HepG2 (cell line): Measurements from ENCODE around the gene UBE2J1. TPM values are rescaled to one million over a fixed set of nuclear protein-coding genes. Genes with fewer than 3 reads are reported as not detected.

Experiments used
- AGO1 ChIP-seq: fragments of 200-400 bp; formaldehyde crosslinking; IDR thresholded peaks from 2 replicates; pipeline ENCODE4 v1.6.1; 2017; ENCODE audit warnings: mild to moderate bottlenecking, low read depth, low read length, moderate library complexity; ENCODE audit not compliant: poor library complexity, severe bottlenecking
- ARID4A ChIP-seq: sonication (generic); formaldehyde crosslinking; IDR thresholded peaks from 2 replicates; pipeline ENCODE4 v1.5.0; 2020; ENCODE audit warnings: mild to moderate bottlenecking, missing genetic modification reagents, borderline replicate concordance
- ARNT2 ChIP-seq: sonication (generic); formaldehyde crosslinking; IDR thresholded peaks from 2 replicates; pipeline ENCODE4 v1.8.0; 2022; ENCODE audit warnings: mild to moderate bottlenecking, low read depth, missing genetic modification reagents, moderate library complexity
- ATM ChIP-seq: fragments of 450-650 bp; IDR thresholded peaks from 2 replicates; pipeline ENCODE4 v1.7.1; 2017; ENCODE audit warnings: mild to moderate bottlenecking, borderline replicate concordance
- BRD4 ChIP-seq: sonication (generic); formaldehyde crosslinking; IDR thresholded peaks from 2 replicates; pipeline ENCODE4 v1.4.0; 2020; ENCODE audit warnings: missing genetic modification reagents
- CEBPG ChIP-seq: IDR thresholded peaks from 2 replicates; pipeline ENCODE4 v1.6.1; 2016
- EP300 ChIP-seq, 3 experiments: sonication (generic) in 1 of 3; formaldehyde crosslinking in 1 of 3; IDR thresholded peaks; 2 replicates each; pipeline versions ENCODE4 v1.5.1 to v1.6.1; 2011 to 2020; ENCODE audit warnings: low read depth in 2 of 3, low read length in 2 of 3, borderline replicate concordance in 1 of 3, improper control_type of control experiment in 1 of 3, mild to moderate bottlenecking in 1 of 3, missing genetic modification reagents in 1 of 3, moderate library complexity in 1 of 3
- ETV6 ChIP-seq: sonication (generic); formaldehyde crosslinking; conservative IDR thresholded peaks from 2 replicates; pipeline ENCODE4 v1.4.0; 2020; ENCODE audit warnings: missing genetic modification reagents
- FOXP1 ChIP-seq, 2 experiments: fragments of 450-650 bp in 1 of 2; IDR thresholded peaks; 2 replicates each; pipeline ENCODE4 v1.6.1; 2017 to 2018; ENCODE audit warnings: antibody characterized with exemption in 1 of 2
- HOXA3 ChIP-seq: sonication (generic); formaldehyde crosslinking; IDR thresholded peaks from 2 replicates; pipeline ENCODE4 v1.5.0; 2020; ENCODE audit warnings: missing genetic modification reagents
- NONO ChIP-seq, 2 experiments: fragments of 450-650 bp in 1 of 2; sonication (generic) in 1 of 2; formaldehyde crosslinking in 1 of 2; IDR thresholded peaks in 1 of 2; conservative IDR thresholded peaks in 1 of 2; 2 replicates each; pipeline versions ENCODE4 v1.6.1 to v1.8.0; 2017 to 2022; ENCODE audit warnings: mild to moderate bottlenecking in 1 of 2, missing genetic modification reagents in 1 of 2, moderate library complexity in 1 of 2
- NRL ChIP-seq: sonication (generic); formaldehyde crosslinking; IDR thresholded peaks from 2 replicates; pipeline ENCODE4 v1.5.0; 2020; ENCODE audit warnings: missing genetic modification reagents, mild to moderate bottlenecking, moderate library complexity, borderline replicate concordance
- PHF20 ChIP-seq: sonication (generic); formaldehyde crosslinking; IDR thresholded peaks from 2 replicates; pipeline ENCODE4 v1.5.0; 2020; ENCODE audit warnings: mild to moderate bottlenecking, missing genetic modification reagents
- RXRB ChIP-seq: IDR thresholded peaks from 2 replicates; pipeline ENCODE4 v1.6.1; 2016; ENCODE audit warnings: borderline replicate concordance, missing genetic modification reagents, missing compliant biosample characterization
- SOX13 ChIP-seq, 3 experiments: fragments of 450-650 bp in 1 of 3; sonication (generic) in 1 of 3; formaldehyde crosslinking in 1 of 3; IDR thresholded peaks in 2 of 3; conservative IDR thresholded peaks in 1 of 3; 2 replicates each; pipeline versions ENCODE4 v1.5.0 to v1.6.1; 2016 to 2020; ENCODE audit warnings: antibody characterized with exemption in 1 of 3, mild to moderate bottlenecking in 1 of 3, missing compliant biosample characterization in 1 of 3, missing genetic modification reagents in 1 of 3, moderate library complexity in 1 of 3
- TMF1 ChIP-seq: sonication (generic); formaldehyde crosslinking; IDR thresholded peaks from 2 replicates; pipeline ENCODE4 v1.8.1; 2022; ENCODE audit warnings: low read depth, missing genetic modification reagents
- ZNF292 ChIP-seq: sonication (generic); formaldehyde crosslinking; IDR thresholded peaks from 2 replicates; pipeline ENCODE4 v1.8.1; 2022; ENCODE audit warnings: mild to moderate bottlenecking, low read depth, missing genetic modification reagents, borderline replicate concordance
- ZNF556 ChIP-seq: sonication (generic); formaldehyde crosslinking; IDR thresholded peaks from 2 replicates; pipeline ENCODE4 v1.4.0; 2020; ENCODE audit warnings: mild to moderate bottlenecking, missing genetic modification reagents, borderline replicate concordance
- ZNF619 ChIP-seq: sonication (generic); formaldehyde crosslinking; IDR thresholded peaks from 2 replicates; pipeline ENCODE4 v1.4.0; 2020; ENCODE audit warnings: mild to moderate bottlenecking, missing genetic modification reagents
- ZNF790 ChIP-seq: sonication (generic); formaldehyde crosslinking; IDR thresholded peaks from 2 replicates; pipeline ENCODE4 v1.8.0; 2022; ENCODE audit warnings: missing genetic modification reagents, mild to moderate bottlenecking, borderline replicate concordance
- polyA plus RNA-seq, 8 experiments: library from polyadenylated mRNA; depleted of rRNA in 3 of 8; stranded (reverse) in 7 of 8; unstranded in 1 of 8; fragments of >200 nt; fragmentation: Illumina TruSeq in 4 of 8; extraction: Trizol in 4 of 8; gene quantifications; 2 replicates each; pipeline versions ENCODE4 v1.2.1 to v1.2.3, GENCODE V29; 2011 to 2016; ENCODE audit warnings: low read depth in 4 of 8, missing spikeins in 1 of 8, mixed read lengths in 1 of 8; ENCODE audit not compliant: insufficient read depth in 1 of 8
- total RNA-seq, 5 experiments: library from RNA; depleted of rRNA; stranded (reverse); fragments of >200 nt; fragmentation: Illumina TruSeq; extraction: Trizol; gene quantifications; 2 replicates each; pipeline ENCODE4 v1.2.3, GENCODE V29; 2016; ENCODE audit warnings: low read depth in 1 of 5
- TF ChIP-seq, protein P1 (sequence below): sonication (generic); formaldehyde crosslinking; IDR thresholded peaks from 2 replicates; pipeline ENCODE4 v1.4.0; 2020; ENCODE audit warnings: missing genetic modification reagents, borderline replicate concordance

The UBE2J1 gene
- total and polyA plus RNA-seq, 2 of the 13 experiments (the other 11 are each of a cell fraction or from before 2014, with no cell fraction given) = 19.3 to 24.6 TPM

GRCh38 chr6:89352278-89353117, at the start of gene UBE2J1 (continued):
- peak; percentile 47 for TF ChIP-seq ARNT2 (CRISPR knock-in tag)
- TF ChIP-seq FOXP1 (IDR thresholded peaks at IDR 0.05) = no peak
- TF ChIP-seq FOXP1 (CRISPR knock-in tag; IDR thresholded peaks at IDR 0.05) = no peak
- TF ChIP-seq NONO (IDR thresholded peaks at IDR 0.05) = no peak
- peak; percentile 61; the same call in 1 of the 2 replicates for TF ChIP-seq NONO (CRISPR knock-in tag; conservative IDR thresholded peaks at IDR 0.05)
- peak; percentile 80; the same call in 1 of the 2 replicates for TF ChIP-seq BRD4 (CRISPR knock-in tag)
- TF ChIP-seq SOX13 (IDR thresholded peaks at IDR 0.05) = peak; percentile 20; the same call in 1 of the 2 replicates
- no peak for TF ChIP-seq SOX13 (CRISPR knock-in tag; conservative IDR thresholded peaks at IDR 0.05 in 1 of 2, IDR thresholded peaks at IDR 0.05 in 1 of 2)
- TF ChIP-seq ARID4A (CRISPR knock-in tag) = peak; percentile 70
- peak; percentile 97; the same call in 1 of the 2 replicates for TF ChIP-seq ZNF790 (CRISPR knock-in tag)
- TF ChIP-seq ZNF556 (CRISPR knock-in tag) = 0 out of 2 replicates have a peak, but pooled peaks have one; percentile 24
- TF ChIP-seq ATM = no peak
- no peak for TF ChIP-seq AGO1
- TF ChIP-seq NRL (CRISPR knock-in tag) = peak; percentile 71
- TF ChIP-seq TMF1 (CRISPR knock-in tag) = 0 out of 2 replicates have a peak, but pooled peaks have one; percentile 24
- peak; percentile 86 for TF ChIP-seq CEBPG (CRISPR knock-in tag)
- TF ChIP-seq, protein P1, sequence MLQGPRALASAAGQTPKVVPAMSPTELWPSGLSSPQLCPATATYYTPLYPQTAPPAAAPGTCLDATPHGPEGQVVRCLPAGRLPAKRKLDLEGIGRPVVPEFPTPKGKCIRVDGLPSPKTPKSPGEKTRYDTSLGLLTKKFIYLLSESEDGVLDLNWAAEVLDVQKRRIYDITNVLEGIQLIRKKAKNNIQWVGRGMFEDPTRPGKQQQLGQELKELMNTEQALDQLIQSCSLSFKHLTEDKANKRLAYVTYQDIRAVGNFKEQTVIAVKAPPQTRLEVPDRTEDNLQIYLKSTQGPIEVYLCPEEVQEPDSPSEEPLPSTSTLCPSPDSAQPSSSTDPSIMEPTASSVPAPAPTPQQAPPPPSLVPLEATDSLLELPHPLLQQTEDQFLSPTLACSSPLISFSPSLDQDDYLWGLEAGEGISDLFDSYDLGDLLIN (CRISPR knock-in tag) = peak; percentile 32; the same call in 1 of the 2 replicates
- TF ChIP-seq EP300 (IDR thresholded peaks at IDR 0.05; ENCODE audit: low read depth in 2 of 2, low read length in 2 of 2) = 0 out of 4 replicates have a peak, but pooled peaks of 1 of the 2 experiments have one; percentile 20
- no peak for TF ChIP-seq EP300 (CRISPR knock-in tag; IDR thresholded peaks at IDR 0.05; ENCODE audit: borderline replicate concordance)
- TF ChIP-seq HOXA3 (CRISPR knock-in tag) = peak; percentile 90
- TF ChIP-seq ZNF292 (CRISPR knock-in tag) = no peak
- TF ChIP-seq PHF20 (CRISPR knock-in tag) = peak; percentile 59; the same call in 1 of the 2 replicates
- 0 out of 2 replicates have a peak, but pooled peaks have one; percentile 36 for TF ChIP-seq ZNF619 (CRISPR knock-in tag)
- peak; percentile 9; the same call in 1 of the 2 replicates for TF ChIP-seq RXRB (CRISPR knock-in tag)
- TF ChIP-seq ETV6 (CRISPR knock-in tag) = peak; percentile 20; the same call in 1 of the 2 replicates
